ENCODE results near the gene GPRC5B. TPM values are rescaled to one million over a fixed set of nuclear protein-coding genes. Genes with fewer than 3 reads are reported as not detected.

Gene GPRC5B
- total and polyA plus RNA-seq, 5 donors from 2014 or later: 0.14 to 0.42 (median 0.26) TPM; not detected in 1

- H3K4me3 ChIP-seq (ENCODE audit: low read depth, low read length): no peak overlapping the region
- H3K9me3 ChIP-seq (ENCODE audit: control insufficient read depth in 2 of 2, low read length in 2 of 2): no peaks in the 10 kb centered on the region
- no peaks in the 10 kb centered on the region for H3K27me3 ChIP-seq (ENCODE audit: control insufficient read depth, insufficient read depth, low read length)
- H3K9me3 Mint-ChIP-seq: peaks cover 0 to 3% (median 0%) of the 10 kb centered on the region in 7 donors
- H3K4me3 Mint-ChIP-seq: no peak overlapping the region
- DNase-seq: no peak
- H3K36me3 ChIP-seq (ENCODE audit: control insufficient read depth, insufficient read depth, low read length): no peaks in the 10 kb centered on the region
- H3K27ac ChIP-seq (ENCODE audit: insufficient read depth, low read length, poor library complexity, severe bottlenecking): no peak overlapping the region
- no peak overlapping the region for H3K27ac Mint-ChIP-seq
- peaks cover 0 to 12% (median 8%) of the 10 kb centered on the region in 4 donors for H3K4me1 Mint-ChIP-seq
- H3K27me3 Mint-ChIP-seq: peaks cover 18% of the 10 kb centered on the region
- peaks cover 5% of the 10 kb centered on the region for H3K4me1 ChIP-seq (ENCODE audit: control insufficient read depth, insufficient read depth, low read length, poor library complexity, severe bottlenecking)
- ATAC-seq (ENCODE audit: low read depth in 2 of 2): no peak
- H3K36me3 Mint-ChIP-seq: no peaks in the 10 kb centered on the region
These were observed 24.3 kb upstream of the GPRC5B start for GRCh38 chr16:19908921-19909320.

- Mint-ChIP-seq H3K36me3 (no peaks in the 10 kb centered on the region), H3K9me3 (peaks cover 0 to 3% (median 0%) of the 10 kb centered on the region in 7 donors), H3K27ac (peak overlapping the region in 2 of 3 donors; percentile 52 to 55), H3K4me1 (peaks cover 0 to 12% (median 8%) of the 10 kb centered on the region in 4 donors), H3K27me3 (peaks cover 18% of the 10 kb centered on the region), H3K4me3 (peak overlapping the region in 2 of 4 donors; percentile 44 to 83)
- DNase-seq: peak; percentile 35 to 78 (median 66)
- H3K4me1 ChIP-seq (ENCODE audit: control insufficient read depth, insufficient read depth, low read length, poor library complexity, severe bottlenecking): peaks cover 5% of the 10 kb centered on the region
- no peaks in the 10 kb centered on the region for H3K36me3 ChIP-seq (ENCODE audit: control insufficient read depth, insufficient read depth, low read length)
- no peaks in the 10 kb centered on the region for H3K9me3 ChIP-seq (ENCODE audit: control insufficient read depth in 2 of 2, low read length in 2 of 2)
- no peak overlapping the region for H3K4me3 ChIP-seq (ENCODE audit: low read depth, low read length)
- H3K27me3 ChIP-seq (ENCODE audit: control insufficient read depth, insufficient read depth, low read length): no peaks in the 10 kb centered on the region
- peak; percentile 88 to 93 for ATAC-seq (ENCODE audit: low read depth in 2 of 2)
- H3K27ac ChIP-seq (ENCODE audit: insufficient read depth, low read length, poor library complexity, severe bottlenecking): no peak overlapping the region
These were observed 22.7 kb upstream of the GPRC5B start for GRCh38 chr16:19907161-19907992.

GRCh38 chr16:19901164-19901563, 16.5 kb upstream of the GPRC5B start:
- no peaks in the 10 kb centered on the region for H3K9me3 Mint-ChIP-seq
- H3K27ac Mint-ChIP-seq: no peak overlapping the region
- no peaks in the 10 kb centered on the region for H3K36me3 Mint-ChIP-seq
- Histone ChIP-seq H3K4me3 (ENCODE audit: low read depth, low read length) (no peak overlapping the region), H3K27ac (ENCODE audit: insufficient read depth, low read length, poor library complexity, severe bottlenecking) (no peak overlapping the region), H3K36me3 (ENCODE audit: control insufficient read depth, insufficient read depth, low read length) (no peaks in the 10 kb centered on the region), H3K4me1 (ENCODE audit: control insufficient read depth, insufficient read depth, low read length, poor library complexity, severe bottlenecking) (no peaks in the 10 kb centered on the region), H3K27me3 (ENCODE audit: control insufficient read depth, insufficient read depth, low read length) (no peaks in the 10 kb centered on the region), H3K9me3 (ENCODE audit: control insufficient read depth in 2 of 2, low read length in 2 of 2) (no peaks in the 10 kb centered on the region)
- H3K4me1 Mint-ChIP-seq: peaks cover 0 to 6% (median 3%) of the 10 kb centered on the region in 4 donors
- H3K27me3 Mint-ChIP-seq: peaks cover 12% of the 10 kb centered on the region
- DNase-seq (no peak), ATAC-seq (ENCODE audit: low read depth in 2 of 2) (no peak)
- H3K4me3 Mint-ChIP-seq: no peak overlapping the region

- Mint-ChIP-seq H3K27ac (no peak overlapping the region), H3K4me1 (peaks cover 0 to 6% (median 3%) of the 10 kb centered on the region in 4 donors), H3K4me3 (no peak overlapping the region)
These were observed 14.9 kb upstream of the GPRC5B start for GRCh38 chr16:19899605-19899955.

GRCh38 chr16:19898924-19899604, 14.4 kb upstream of the GPRC5B start:
- Histone ChIP-seq H3K9me3 (ENCODE audit: control insufficient read depth in 2 of 2, low read length in 2 of 2) (no peaks in the 10 kb centered on the region), H3K27me3 (ENCODE audit: control insufficient read depth, insufficient read depth, low read length) (no peaks in the 10 kb centered on the region), H3K36me3 (ENCODE audit: control insufficient read depth, insufficient read depth, low read length) (no peaks in the 10 kb centered on the region), H3K4me3 (ENCODE audit: low read depth, low read length) (no peak overlapping the region), H3K27ac (ENCODE audit: insufficient read depth, low read length, poor library complexity, severe bottlenecking) (no peak overlapping the region), H3K4me1 (ENCODE audit: control insufficient read depth, insufficient read depth, low read length, poor library complexity, severe bottlenecking) (no peaks in the 10 kb centered on the region)
- Mint-ChIP-seq H3K4me1 (peaks cover 0 to 6% (median 3%) of the 10 kb centered on the region in 4 donors), H3K36me3 (no peaks in the 10 kb centered on the region), H3K9me3 (no peaks in the 10 kb centered on the region), H3K4me3 (no peak overlapping the region), H3K27ac (no peak overlapping the region), H3K27me3 (peaks cover 7% of the 10 kb centered on the region)
- DNase-seq (peak in 1 of 3 donors; percentile 54), ATAC-seq (ENCODE audit: low read depth in 2 of 2) (no peak)

More at GRCh38 chr16:19899605-19899955, 14.9 kb upstream of the GPRC5B start:
- Histone ChIP-seq H3K9me3 (ENCODE audit: control insufficient read depth in 2 of 2, low read length in 2 of 2) (no peaks in the 10 kb centered on the region), H3K27me3 (ENCODE audit: control insufficient read depth, insufficient read depth, low read length) (no peaks in the 10 kb centered on the region), H3K36me3 (ENCODE audit: control insufficient read depth, insufficient read depth, low read length) (no peaks in the 10 kb centered on the region), H3K27ac (ENCODE audit: insufficient read depth, low read length, poor library complexity, severe bottlenecking) (no peak overlapping the region), H3K4me1 (ENCODE audit: control insufficient read depth, insufficient read depth, low read length, poor library complexity, severe bottlenecking) (no peaks in the 10 kb centered on the region), H3K4me3 (ENCODE audit: low read depth, low read length) (no peak overlapping the region)
- no peak for DNase-seq
- no peaks in the 10 kb centered on the region for H3K36me3 Mint-ChIP-seq
- ATAC-seq (ENCODE audit: low read depth in 2 of 2): no peak
- H3K9me3 Mint-ChIP-seq: no peaks in the 10 kb centered on the region
- peaks cover 7% of the 10 kb centered on the region for H3K27me3 Mint-ChIP-seq

GRCh38 chr16:19898166-19898565, 13.5 kb upstream of the GPRC5B start:
- Histone ChIP-seq H3K27me3 (ENCODE audit: control insufficient read depth, insufficient read depth, low read length) (no peaks in the 10 kb centered on the region), H3K9me3 (ENCODE audit: control insufficient read depth in 2 of 2, low read length in 2 of 2) (no peaks in the 10 kb centered on the region), H3K4me3 (ENCODE audit: low read depth, low read length) (no peak overlapping the region), H3K36me3 (ENCODE audit: control insufficient read depth, insufficient read depth, low read length) (no peaks in the 10 kb centered on the region), H3K27ac (ENCODE audit: insufficient read depth, low read length, poor library complexity, severe bottlenecking) (no peak overlapping the region), H3K4me1 (ENCODE audit: control insufficient read depth, insufficient read depth, low read length, poor library complexity, severe bottlenecking) (no peaks in the 10 kb centered on the region)
- Mint-ChIP-seq H3K9me3 (no peaks in the 10 kb centered on the region), H3K4me3 (no peak overlapping the region), H3K27me3 (peaks cover 7% of the 10 kb centered on the region), H3K4me1 (peaks cover 0 to 6% (median 3%) of the 10 kb centered on the region in 4 donors), H3K27ac (no peak overlapping the region), H3K36me3 (no peaks in the 10 kb centered on the region)
- no peak for ATAC-seq (ENCODE audit: low read depth in 2 of 2)
- DNase-seq: no peak

GRCh38 chr16:19896951-19897350, 12.3 kb upstream of the GPRC5B start:
- Mint-ChIP-seq H3K4me3 (no peak overlapping the region), H3K27ac (peak overlapping the region in 1 of 3 donors; percentile 63), H3K36me3 (no peaks in the 10 kb centered on the region), H3K27me3 (peaks cover 14% of the 10 kb centered on the region), H3K4me1 (peaks cover 0 to 6% (median 4%) of the 10 kb centered on the region in 4 donors), H3K9me3 (no peaks in the 10 kb centered on the region)
- H3K4me1 ChIP-seq (ENCODE audit: control insufficient read depth, insufficient read depth, low read length, poor library complexity, severe bottlenecking): no peaks in the 10 kb centered on the region
- H3K4me3 ChIP-seq (ENCODE audit: low read depth, low read length): no peak overlapping the region
- no peak overlapping the region for H3K27ac ChIP-seq (ENCODE audit: insufficient read depth, low read length, poor library complexity, severe bottlenecking)
- H3K9me3 ChIP-seq (ENCODE audit: control insufficient read depth in 2 of 2, low read length in 2 of 2): no peaks in the 10 kb centered on the region
- no peak for ATAC-seq (ENCODE audit: low read depth in 2 of 2)
- no peaks in the 10 kb centered on the region for H3K27me3 ChIP-seq (ENCODE audit: control insufficient read depth, insufficient read depth, low read length)
- no peak for DNase-seq
- no peaks in the 10 kb centered on the region for H3K36me3 ChIP-seq (ENCODE audit: control insufficient read depth, insufficient read depth, low read length)
